RWPE2 (cell line): ENCODE measurements around the gene ZPBP2.

ENCODE experiments used
- ATAC-seq: fragments of 200-7000 bp; cut with Tn5 transposase; 3 replicates; pipeline ENCODE4 v1.9.1; 2021; ENCODE audit warnings: low read depth
- DNase-seq: peaks from one replicate; pipeline ENCODE4 v3.0.0-alpha.2; 2020; ENCODE audit warnings: low spot score
- H3K27ac ChIP-seq: fragments of 450-650 bp; 2 replicates; pipeline ENCODE4 v1.5.1; 2017; ENCODE audit warnings: mild to moderate bottlenecking; ENCODE audit not compliant: poor library complexity, severe bottlenecking
- H3K27me3 ChIP-seq: fragments of 250-450 bp; sonication (Bioruptor Pico); 2 replicates; pipeline ENCODE4 v1.5.1; 2021; ENCODE audit warnings: mild to moderate bottlenecking, moderate library complexity; ENCODE audit not compliant: insufficient read depth, poor library complexity, severe bottlenecking
- H3K36me3 ChIP-seq: fragments of 250-450 bp; sonication (Bioruptor Pico); 2 replicates; pipeline ENCODE4 v1.5.1; 2020; ENCODE audit warnings: low read depth, mild to moderate bottlenecking, moderate library complexity
- H3K4me1 ChIP-seq: fragments of 250-450 bp; sonication (Bioruptor Pico); 2 replicates; pipeline ENCODE4 v1.5.1; 2021; ENCODE audit warnings: mild to moderate bottlenecking, moderate library complexity; ENCODE audit not compliant: insufficient read depth, poor library complexity, severe bottlenecking
- H3K4me3 ChIP-seq: fragments of 250-450 bp; sonication (Bioruptor Pico); 2 replicates; pipeline ENCODE4 v1.5.1; 2021; ENCODE audit warnings: mild to moderate bottlenecking, moderate library complexity; ENCODE audit not compliant: severe bottlenecking
- H3K9me3 ChIP-seq: fragments of 250-450 bp; sonication (Bioruptor Pico); 2 replicates; pipeline ENCODE4 v1.5.1; 2021; ENCODE audit warnings: mild to moderate bottlenecking, moderate library complexity; ENCODE audit not compliant: severe bottlenecking
- TF ChIP-seq, protein P1 (sequence below): fragments of 450-650 bp; IDR thresholded peaks from one replicate; pipeline ENCODE4 v1.5.1; 2017; ENCODE audit warnings: mild to moderate bottlenecking, moderate library complexity; ENCODE audit not compliant: poor library complexity, severe bottlenecking

Gene ZPBP2

DNA sequence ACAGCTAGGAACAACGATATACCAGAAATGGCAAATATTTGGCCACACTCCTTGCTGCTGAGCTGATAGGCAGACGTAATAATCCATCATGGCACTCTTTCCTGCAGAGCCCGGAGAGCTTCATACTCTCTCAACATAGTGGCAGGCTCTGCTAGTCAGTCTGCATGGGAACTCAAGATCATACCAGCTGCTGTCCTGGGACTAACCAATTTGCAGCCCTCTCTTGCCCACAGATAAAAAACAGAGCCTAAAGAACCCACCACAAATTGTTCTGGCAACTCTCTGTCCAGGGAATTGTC, 36.9 kb downstream of the ZPBP2 start:
- ATAC-seq: no peak

GRCh38 chr17:39908789-39909352, 40.9 kb downstream of the ZPBP2 start:
- no peaks in the 10 kb centered on the region for H3K9me3 ChIP-seq
- no peak for DNase-seq
- no peaks in the 10 kb centered on the region for H3K36me3 ChIP-seq

More for the DNA sequence above, 36.9 kb downstream of the ZPBP2 start:
- Histone ChIP-seq H3K4me1 (no peaks in the 10 kb centered on the region), H3K27ac (no peak overlapping the region), H3K36me3 (no peaks in the 10 kb centered on the region), H3K4me3 (no peak overlapping the region), H3K27me3 (no peaks in the 10 kb centered on the region), H3K9me3 (no peaks in the 10 kb centered on the region)
- TF ChIP-seq, protein P1, sequence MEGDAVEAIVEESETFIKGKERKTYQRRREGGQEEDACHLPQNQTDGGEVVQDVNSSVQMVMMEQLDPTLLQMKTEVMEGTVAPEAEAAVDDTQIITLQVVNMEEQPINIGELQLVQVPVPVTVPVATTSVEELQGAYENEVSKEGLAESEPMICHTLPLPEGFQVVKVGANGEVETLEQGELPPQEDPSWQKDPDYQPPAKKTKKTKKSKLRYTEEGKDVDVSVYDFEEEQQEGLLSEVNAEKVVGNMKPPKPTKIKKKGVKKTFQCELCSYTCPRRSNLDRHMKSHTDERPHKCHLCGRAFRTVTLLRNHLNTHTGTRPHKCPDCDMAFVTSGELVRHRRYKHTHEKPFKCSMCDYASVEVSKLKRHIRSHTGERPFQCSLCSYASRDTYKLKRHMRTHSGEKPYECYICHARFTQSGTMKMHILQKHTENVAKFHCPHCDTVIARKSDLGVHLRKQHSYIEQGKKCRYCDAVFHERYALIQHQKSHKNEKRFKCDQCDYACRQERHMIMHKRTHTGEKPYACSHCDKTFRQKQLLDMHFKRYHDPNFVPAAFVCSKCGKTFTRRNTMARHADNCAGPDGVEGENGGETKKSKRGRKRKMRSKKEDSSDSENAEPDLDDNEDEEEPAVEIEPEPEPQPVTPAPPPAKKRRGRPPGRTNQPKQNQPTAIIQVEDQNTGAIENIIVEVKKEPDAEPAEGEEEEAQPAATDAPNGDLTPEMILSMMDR: no peak
- no peak for DNase-seq

DNA sequence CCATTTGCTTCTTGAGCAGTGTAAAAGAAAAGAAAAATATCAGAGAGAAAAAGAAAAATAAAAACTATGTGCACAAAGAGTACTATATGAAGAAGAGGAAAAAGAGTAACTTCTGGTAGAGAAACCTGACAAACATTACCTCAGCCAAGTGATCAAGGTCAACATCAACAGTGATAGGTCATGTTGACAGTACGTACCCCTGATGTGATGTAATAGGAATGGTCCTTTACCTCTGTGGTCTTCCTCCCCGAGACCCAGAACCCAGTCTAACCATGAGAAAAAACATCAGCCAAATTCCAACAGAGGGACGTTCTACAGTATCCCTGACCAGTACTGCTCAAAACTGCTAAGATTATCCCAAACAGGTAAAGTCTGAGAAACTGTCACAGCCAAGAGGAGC, 46.0 kb downstream of the ZPBP2 start:
- no peaks in the 10 kb centered on the region for H3K36me3 ChIP-seq
- no peak for DNase-seq
- no peak overlapping the region for H3K27ac ChIP-seq

More at GRCh38 chr17:39908789-39909352, 40.9 kb downstream of the ZPBP2 start:
- no peak overlapping the region for H3K4me3 ChIP-seq
- TF ChIP-seq, protein P1: no peak
- no peaks in the 10 kb centered on the region for H3K4me1 ChIP-seq
- ATAC-seq: no peak
- H3K27me3 ChIP-seq: no peaks in the 10 kb centered on the region
- no peak overlapping the region for H3K27ac ChIP-seq

DNA sequence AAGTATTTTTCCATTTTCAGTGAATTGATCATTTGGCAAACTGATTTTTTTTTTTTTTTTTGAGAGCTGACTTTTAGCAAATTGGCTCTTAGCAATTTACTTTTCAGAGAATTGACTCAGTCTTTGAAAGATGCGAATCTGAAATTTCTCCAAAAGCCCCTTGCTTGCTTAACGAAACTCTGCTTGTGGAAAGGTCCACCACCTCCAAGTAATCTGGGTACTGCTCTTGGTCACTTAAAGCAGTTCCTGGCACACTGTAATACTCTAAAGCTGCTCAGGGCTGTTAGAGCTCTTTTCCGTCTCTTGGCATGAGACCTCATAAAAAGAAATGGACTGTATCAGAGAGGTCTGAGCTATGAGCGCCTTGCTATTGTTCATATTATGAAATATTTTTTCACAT, 47.6 kb downstream of the ZPBP2 start:
- no peaks in the 10 kb centered on the region for H3K36me3 ChIP-seq
- TF ChIP-seq, protein P1: no peak
- no peak overlapping the region for H3K27ac ChIP-seq
- ATAC-seq (no peak), DNase-seq (no peak)
- H3K9me3 ChIP-seq: no peaks in the 10 kb centered on the region
- H3K27me3 ChIP-seq: no peaks in the 10 kb centered on the region
- no peaks in the 10 kb centered on the region for H3K4me1 ChIP-seq
- no peak overlapping the region for H3K4me3 ChIP-seq

More for the DNA sequence above, 46.0 kb downstream of the ZPBP2 start:
- TF ChIP-seq, protein P1: no peak
- no peak for ATAC-seq
- H3K27me3 ChIP-seq: no peaks in the 10 kb centered on the region
- H3K4me1 ChIP-seq: no peaks in the 10 kb centered on the region
- no peaks in the 10 kb centered on the region for H3K9me3 ChIP-seq
- no peak overlapping the region for H3K4me3 ChIP-seq

GRCh38 chr17:39916918-39917317, 48.9 kb downstream of the ZPBP2 start:
- Histone ChIP-seq H3K4me3 (no peak overlapping the region), H3K4me1 (no peaks in the 10 kb centered on the region), H3K9me3 (no peaks in the 10 kb centered on the region), H3K27ac (no peak overlapping the region), H3K36me3 (peaks cover 2% of the 10 kb centered on the region; the same call in 1 of the 2 replicates), H3K27me3 (no peaks in the 10 kb centered on the region)
- no peak for DNase-seq
- no peak for ATAC-seq
- TF ChIP-seq, protein P1: no peak
